Measurements from ENCODE around the gene A2ML1.

DNA sequence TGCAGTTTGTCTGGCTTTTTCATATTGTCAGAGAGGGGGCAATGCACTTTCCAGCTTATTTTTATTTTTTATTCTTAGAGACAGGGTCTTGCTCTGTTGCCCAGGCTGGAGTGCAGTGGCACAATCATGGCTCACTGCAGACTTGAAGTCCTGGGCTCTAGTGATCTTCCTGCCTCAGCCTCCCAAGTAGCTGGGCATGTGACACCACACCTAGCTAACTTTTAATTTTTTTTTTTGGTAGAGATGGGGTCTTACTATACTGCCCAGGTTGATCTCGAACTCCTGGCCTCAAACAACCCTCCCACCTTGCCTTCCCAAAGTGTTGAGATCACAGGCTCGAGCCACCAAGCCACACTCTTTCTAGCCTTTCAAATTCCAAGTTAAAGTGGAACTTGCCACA, 3.9 kb upstream of the A2ML1 start:
- TF ChIP-seq, protein P1, sequence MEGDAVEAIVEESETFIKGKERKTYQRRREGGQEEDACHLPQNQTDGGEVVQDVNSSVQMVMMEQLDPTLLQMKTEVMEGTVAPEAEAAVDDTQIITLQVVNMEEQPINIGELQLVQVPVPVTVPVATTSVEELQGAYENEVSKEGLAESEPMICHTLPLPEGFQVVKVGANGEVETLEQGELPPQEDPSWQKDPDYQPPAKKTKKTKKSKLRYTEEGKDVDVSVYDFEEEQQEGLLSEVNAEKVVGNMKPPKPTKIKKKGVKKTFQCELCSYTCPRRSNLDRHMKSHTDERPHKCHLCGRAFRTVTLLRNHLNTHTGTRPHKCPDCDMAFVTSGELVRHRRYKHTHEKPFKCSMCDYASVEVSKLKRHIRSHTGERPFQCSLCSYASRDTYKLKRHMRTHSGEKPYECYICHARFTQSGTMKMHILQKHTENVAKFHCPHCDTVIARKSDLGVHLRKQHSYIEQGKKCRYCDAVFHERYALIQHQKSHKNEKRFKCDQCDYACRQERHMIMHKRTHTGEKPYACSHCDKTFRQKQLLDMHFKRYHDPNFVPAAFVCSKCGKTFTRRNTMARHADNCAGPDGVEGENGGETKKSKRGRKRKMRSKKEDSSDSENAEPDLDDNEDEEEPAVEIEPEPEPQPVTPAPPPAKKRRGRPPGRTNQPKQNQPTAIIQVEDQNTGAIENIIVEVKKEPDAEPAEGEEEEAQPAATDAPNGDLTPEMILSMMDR (IDR thresholded peaks at IDR 0.05; ENCODE audit: low read depth, low read length): no peak
- TF ChIP-seq EZH2phosphoT487 (IDR thresholded peaks at IDR 0.05; ENCODE audit: low read depth): no peak
